ENCODE results near the gene ANO1. TPM values are rescaled to one million over a fixed set of nuclear protein-coding genes. Genes with fewer than 3 reads are reported as not detected.
A peak's percentile ranks its signal among the peaks of the same experiment; 100 is the strongest.

The ANO1 gene
- polyA plus RNA-seq, 1 of the 3 experiments (the other 2 are of a cell fraction): not detected

GRCh38 chr11:70202920-70203750 lies 125.0 kb downstream of the ANO1 start, which contains the start of gene FADD:
Gene FADD, plus strand, starts transcription at chr11:70203296. Its CDS starts 164 bp downstream, at chr11:70203460.
- Histone ChIP-seq H3K27ac (ENCODE audit: low read depth in 2 of 2, low read length in 1 of 2) (peak within 1 kb of the TSS; percentile 83 to 84), H3K36me3 (replicated peaks in 1 of 2; ENCODE audit: control insufficient read depth in 1 of 2, insufficient read depth in 2 of 2, low read length in 1 of 2) (peaks cover 17 to 28% of the 10 kb centered on the region in 2 experiments), H3F3A (replicated peaks; ENCODE audit: insufficient read depth) (peaks cover 10% of the 10 kb centered on the region), H3K4me2 (peak within 1 kb of the TSS; percentile 91), H2AFZ (ENCODE audit: low read depth) (peak within 1 kb of the TSS; percentile 89), H3K9ac (peak within 1 kb of the TSS; percentile 98), H3K4me3 (ENCODE audit: low read depth in 2 of 2, low read length in 1 of 2) (peak within 1 kb of the TSS; percentile 88 to 96), H3K9me3 (no peaks in the 10 kb centered on the region), H3K4me1 (ENCODE audit: control insufficient read depth in 1 of 2, insufficient read depth in 2 of 2, low read depth in 1 of 2, low read length in 1 of 2) (peaks cover 6 to 16% of the 10 kb centered on the region in 2 experiments; a peak in 2 of 4 replicates), H4K20me1 (ENCODE audit: insufficient read depth) (peaks cover 42% of the 10 kb centered on the region), H3K79me2 (ENCODE audit: insufficient read depth) (peaks cover 43% of the 10 kb centered on the region), H3K27me3 (ENCODE audit: insufficient read depth) (no peaks in the 10 kb centered on the region), H3K9me2 (no peaks in the 10 kb centered on the region)
- WGBS (ENCODE audit: low lambda C conversion rate): under 1% methylated on average over 43 of the region's 91 CpGs
- DNase-seq: peak; percentile 97
- ChIA-PET POLR2A (interaction anchor here (0.6 kb wide), 1 partner anchor 128 kb away, joined by 3 read pairs; no protein-coding TSS in a partner anchor), CTCF (interaction anchor here (0.8 to 2.7 kb wide), 4 partner anchors 11 to 287 kb away, joined by 3 to 12 read pairs (median 8); no protein-coding TSS in a partner anchor)
- TF ChIP-seq CTCF (IDR thresholded peaks at IDR 0.05) (no peak), POLR2AphosphoS5 (IDR thresholded peaks at IDR 0.05; ENCODE audit: low read depth, low read length) (peak; percentile 81), CHD2 (IDR thresholded peaks at IDR 0.05; ENCODE audit: low read length, partially characterized antibody) (peak; percentile 99), MXI1 (IDR thresholded peaks at IDR 0.05; ENCODE audit: low read depth, low read length) (0 out of 2 replicates have a peak, but pooled peaks have one; percentile 17), MAX (IDR thresholded peaks at IDR 0.05; ENCODE audit: low read depth) (peak; percentile 29), EP300 (IDR thresholded peaks at IDR 0.05; ENCODE audit: borderline replicate concordance in 1 of 2, low read depth in 1 of 2, low read length in 1 of 2) (no peak), FOXJ3 (CRISPR knock-in tag; IDR thresholded peaks at IDR 0.05) (no peak), REST (IDR thresholded peaks at IDR 0.05; ENCODE audit: low read depth, low read length) (peak; percentile 7; the same call in 1 of the 2 replicates), USF1 (IDR thresholded peaks at IDR 0.05; ENCODE audit: borderline replicate concordance, low read depth) (peak; percentile 72), FOXM1 (IDR thresholded peaks at IDR 0.05; ENCODE audit: low read depth) (no peak), RAD21 (IDR thresholded peaks at IDR 0.05; ENCODE audit: low read length) (no peak), GATA2 (CRISPR knock-in tag; IDR thresholded peaks at IDR 0.05) (no peak), EZH2phosphoT487 (IDR thresholded peaks at IDR 0.05; ENCODE audit: borderline replicate concordance, low read depth) (no peak), RFX5 (IDR thresholded peaks at IDR 0.05; ENCODE audit: low read length) (no peak), SMC3 (IDR thresholded peaks at IDR 0.05; ENCODE audit: low read depth, low read length) (no peak), GABPA (IDR thresholded peaks at IDR 0.05; ENCODE audit: low read depth) (peak; percentile 67), MEF2A (IDR thresholded peaks at IDR 0.05; ENCODE audit: borderline replicate concordance, low read depth) (no peak), TCF12 (IDR thresholded peaks at IDR 0.05) (peak; percentile 15; the same call in 1 of the 2 replicates), TAF1 (IDR thresholded peaks at IDR 0.05; ENCODE audit: borderline replicate concordance, low read depth, low read length) (peak; percentile 89), IRF3 (IDR thresholded peaks at IDR 0.05; ENCODE audit: low read depth, low read length) (no peak), JUND (IDR thresholded peaks at IDR 0.05) (no peak), USF2 (IDR thresholded peaks at IDR 0.05; ENCODE audit: borderline replicate concordance, low read depth, low read length) (no peak), YY1 (IDR thresholded peaks at IDR 0.05; ENCODE audit: low read depth) (peak; percentile 27; the same call in 1 of the 2 replicates)
